CD4-positive, alpha-beta T cell treated with Interleukin-15 for 1 hour (primary cell): ENCODE data around the gene CELF2.
"Not testable (repeated sequence)": the region's sequence is repeated elsewhere in the genome, so short reads cannot be mapped to it uniquely, and the experiment has no call there.

Experiments
- DNase-seq: peaks from one replicate; pipeline ENCODE4 v3.0.0-alpha.2; 2020

CELF2 gene

GRCh38 chr10:11335167-11335652, 317.5 kb downstream of the CELF2 start:
- peak; percentile 26 for DNase-seq

GRCh38 chr10:11335881-11336430, 318.3 kb downstream of the CELF2 start:
- DNase-seq, result no peak

- no peak for DNase-seq
Measured at GRCh38 chr10:11336722-11337162, 319.1 kb downstream of the CELF2 start.

DNA sequence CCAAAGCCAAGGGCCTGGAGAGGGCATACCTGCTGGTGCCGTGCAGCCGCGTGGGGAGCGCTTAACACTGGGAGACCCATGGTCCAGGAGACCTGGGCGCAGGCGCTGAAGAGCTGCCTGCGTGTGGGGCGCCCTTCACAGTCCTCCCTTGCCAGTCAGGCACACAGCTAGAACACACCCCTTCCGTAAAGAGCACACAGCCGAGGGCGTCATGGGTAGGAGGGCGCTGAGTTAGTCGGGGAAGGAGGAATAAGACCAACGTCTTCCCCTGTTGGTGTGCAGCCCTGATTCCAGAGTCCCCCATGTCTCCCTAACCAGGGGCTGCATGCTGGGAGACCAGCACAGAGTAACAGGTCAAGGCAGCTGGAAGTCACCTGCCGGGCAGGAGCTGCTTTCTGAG, 319.8 kb downstream of the CELF2 start:
- no peak for DNase-seq

GRCh38 chr10:11338160-11338844, 320.6 kb downstream of the CELF2 start:
- no peak for DNase-seq

- DNase-seq, result no peak
Measured at GRCh38 chr10:11339013-11339412, 321.3 kb downstream of the CELF2 start.

DNA sequence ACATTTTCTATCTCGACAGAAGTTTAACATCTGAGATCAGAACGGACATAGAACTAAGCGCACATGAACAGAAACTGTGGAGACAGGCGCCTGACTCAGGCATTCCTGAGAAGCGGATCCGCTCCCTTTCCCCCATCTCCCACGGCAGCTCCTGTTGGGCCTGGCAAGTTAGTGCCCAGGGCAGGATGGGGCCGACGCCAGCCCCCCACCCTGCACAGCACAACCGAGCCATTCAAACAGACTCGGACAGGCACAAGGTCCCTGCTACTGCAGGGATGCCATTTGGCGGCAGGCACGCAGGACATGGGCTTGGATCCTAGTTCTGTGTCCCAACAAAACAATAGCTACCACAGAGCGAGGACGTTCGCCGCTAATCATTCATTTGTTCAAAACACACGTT, 322.0 kb downstream of the CELF2 start:
- no peak for DNase-seq

GRCh38 chr10:11341283-11341960, 323.8 kb downstream of the CELF2 start:
- DNase-seq, result no peak

GRCh38 chr10:11344081-11344480, 326.4 kb downstream of the CELF2 start:
- no peak for DNase-seq

GRCh38 chr10:11344550-11344949, 326.9 kb downstream of the CELF2 start:
- no peak for DNase-seq

GRCh38 chr10:11345224-11346054, 327.8 kb downstream of the CELF2 start:
- peak; percentile 48 for DNase-seq

DNA sequence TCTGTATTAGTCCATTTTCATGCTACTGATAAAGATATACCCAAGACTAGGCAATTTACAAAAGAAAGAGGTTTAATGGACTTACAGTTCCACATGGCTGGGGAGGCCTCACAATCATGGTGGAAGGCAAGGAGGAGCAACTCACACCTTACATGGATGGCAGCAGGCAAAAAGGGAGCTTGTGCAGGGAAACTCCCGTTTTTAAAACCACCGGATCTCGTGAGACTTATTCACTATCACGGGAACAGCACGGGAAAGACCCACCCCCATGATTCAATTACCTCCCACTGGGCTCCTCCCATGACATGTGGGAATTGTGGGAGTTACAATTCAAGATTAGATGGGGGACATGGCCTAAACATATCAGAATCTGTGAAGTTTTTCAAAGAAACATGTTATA, 329.9 kb downstream of the CELF2 start:
- DNase-seq, result not testable (repeated sequence)

GRCh38 chr10:11351801-11352200, 334.1 kb downstream of the CELF2 start:
- DNase-seq, result no peak

DNA sequence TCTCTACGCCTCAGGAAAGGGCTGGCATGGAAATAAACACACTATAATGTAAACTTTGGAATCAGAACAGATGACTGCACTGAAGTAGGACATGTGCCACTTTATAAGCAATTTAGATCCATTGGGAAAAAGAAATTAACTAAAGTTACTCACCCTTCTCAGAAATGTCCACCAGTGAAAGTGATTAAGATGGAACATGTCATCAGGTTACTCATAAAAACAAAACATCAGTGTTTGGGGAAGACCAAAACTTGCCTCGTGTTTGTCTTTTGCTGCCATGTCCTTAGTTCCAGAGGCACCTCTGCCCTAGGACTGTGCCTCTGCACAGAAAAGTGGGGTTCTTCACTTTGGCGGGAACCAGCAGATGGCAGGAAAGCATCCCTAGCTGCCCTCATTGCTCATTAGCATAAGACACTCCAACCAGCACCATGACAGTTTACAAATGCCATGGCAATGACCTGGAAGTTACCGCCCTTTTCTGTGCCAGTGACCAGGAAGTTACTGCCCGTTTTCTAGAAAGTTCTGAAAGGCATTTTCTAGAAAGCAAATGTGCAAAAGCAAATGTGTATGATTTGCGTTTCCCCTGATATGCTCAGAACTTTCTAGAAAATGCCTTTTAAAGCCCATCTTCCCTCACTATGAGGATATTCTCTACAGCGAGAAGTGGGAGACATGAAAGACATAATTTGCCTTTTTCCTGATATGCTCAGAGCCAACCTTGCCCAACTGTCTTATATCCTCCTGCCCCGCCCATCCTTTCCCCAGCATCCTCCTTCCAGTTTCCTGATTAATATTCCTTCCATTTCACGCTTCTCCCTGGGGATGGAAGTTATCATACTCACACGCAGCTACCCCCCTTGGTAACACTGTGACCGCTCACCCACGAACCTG, 335.6 kb downstream of the CELF2 start:
- DNase-seq, result no peak

GRCh38 chr10:11354823-11355222, 337.2 kb downstream of the CELF2 start:
- DNase-seq, result no peak

- DNase-seq, result no peak
Measured at GRCh38 chr10:11355592-11355991, 337.9 kb downstream of the CELF2 start.

GRCh38 chr10:11357439-11357838, 339.8 kb downstream of the CELF2 start:
- no peak for DNase-seq

- DNase-seq, result no peak
Measured at GRCh38 chr10:11358011-11358410, 340.3 kb downstream of the CELF2 start.

DNA sequence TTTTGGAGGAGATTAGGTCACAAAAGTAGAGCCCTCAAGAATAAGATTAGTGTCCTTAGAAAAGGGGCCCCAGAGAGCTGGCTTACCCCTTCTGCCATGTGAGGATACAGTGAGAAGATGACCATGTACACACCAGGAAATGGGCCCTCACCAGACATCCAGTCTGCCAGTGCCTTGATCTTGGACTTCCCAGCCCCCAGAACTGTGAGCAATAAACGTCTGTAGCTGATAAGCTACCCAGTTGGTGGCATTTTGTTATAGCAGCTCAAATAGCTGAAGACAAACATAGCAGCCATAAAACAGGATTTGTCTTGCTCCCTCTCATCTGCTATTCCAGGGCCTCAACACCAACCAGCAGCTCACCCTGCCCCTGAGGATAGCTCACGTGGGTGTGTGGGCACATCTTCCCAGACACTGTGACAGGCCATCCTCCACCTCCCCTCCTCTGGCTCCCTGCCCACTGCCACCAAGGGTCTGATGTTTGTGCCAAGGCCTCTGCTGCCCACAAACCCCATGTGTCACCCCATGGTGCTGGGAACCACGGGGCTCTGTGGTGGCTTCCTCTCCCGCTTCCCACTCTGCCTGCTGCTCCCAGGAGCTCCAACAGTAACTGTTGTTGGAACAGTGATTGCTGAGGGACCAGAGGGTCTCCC, 341.4 kb downstream of the CELF2 start:
- DNase-seq, result no peak

GRCh38 chr10:11359869-11360268, 342.2 kb downstream of the CELF2 start:
- no peak for DNase-seq

DNA sequence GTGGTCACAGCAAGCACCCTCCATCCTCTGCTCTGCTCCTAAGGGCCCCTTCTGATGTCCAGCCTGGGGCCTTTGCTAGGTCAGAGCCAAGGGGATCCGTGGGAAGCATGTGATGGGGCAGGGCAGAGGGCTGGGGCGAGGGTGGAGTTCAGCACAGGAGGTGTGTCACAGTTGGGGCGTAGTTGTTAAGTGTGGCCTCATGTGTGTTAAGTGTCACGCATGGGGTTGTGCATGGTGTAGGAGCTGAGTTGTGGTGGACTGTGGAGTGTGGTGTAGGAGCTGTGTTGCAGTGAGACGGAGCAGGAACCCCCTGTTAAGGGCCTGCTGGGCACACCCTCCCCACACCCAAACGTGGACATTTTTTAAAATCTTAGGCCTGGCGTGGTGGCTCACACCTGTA, 345.8 kb downstream of the CELF2 start:
- DNase-seq, result no peak

DNA sequence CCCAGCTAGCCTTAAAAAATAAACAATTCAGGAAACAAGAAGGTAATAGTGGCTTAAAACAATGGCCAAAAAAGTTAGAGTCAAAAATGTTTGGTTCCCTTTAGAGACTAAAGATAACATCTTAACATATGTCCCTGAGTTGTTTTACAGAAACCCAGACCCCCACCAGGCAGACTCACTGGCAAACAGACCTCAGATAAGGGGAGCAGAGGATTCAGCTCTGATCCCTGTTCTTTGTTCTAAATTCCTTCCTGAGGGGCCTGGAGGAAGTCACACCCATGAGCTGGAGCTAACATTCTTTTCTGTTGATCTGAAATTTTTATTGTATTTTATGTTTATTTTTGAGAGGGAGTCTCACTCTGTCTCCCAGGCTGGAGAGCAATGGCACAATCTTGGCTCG, 346.6 kb downstream of the CELF2 start:
- DNase-seq, result no peak
